Measurements from ENCODE around the gene TTF2.

Gene TTF2
- total RNA-seq, result 35.5 reads per million, percentile 60 among the genes with 10 or more reads in this experiment

- peak; percentile 93 for DNase-seq
Observed at GRCh38 chr1:117059678-117060440, at the start of gene TTF2. Gene TTF2, plus strand, starts transcription at chr1:117060326. Its CDS starts 21 bp downstream, at chr1:117060347.

DNA sequence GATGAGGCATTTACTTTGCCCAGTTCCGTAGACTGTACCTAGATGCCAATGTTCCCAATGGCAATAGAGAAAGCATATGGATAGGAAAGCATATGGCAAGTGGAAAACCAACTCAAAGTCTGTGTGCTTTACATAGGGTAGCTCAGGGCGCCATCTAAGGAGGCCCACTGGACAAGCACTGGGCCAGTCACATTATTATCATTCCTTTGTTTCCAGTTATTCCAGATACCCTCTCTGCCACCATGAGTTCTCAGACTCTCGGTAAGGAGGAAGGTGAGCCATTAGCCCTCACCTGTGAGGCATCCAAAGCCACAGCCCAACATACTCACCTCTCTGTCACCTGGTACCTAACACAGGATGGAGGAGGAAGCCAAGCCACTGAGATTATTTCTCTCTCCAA, 48.8 kb upstream of the TTF2 start:
- no peak for DNase-seq

- DNase-seq, result no peak
Observed at GRCh38 chr1:117013309-117013858, 46.7 kb upstream of the TTF2 start.

DNA sequence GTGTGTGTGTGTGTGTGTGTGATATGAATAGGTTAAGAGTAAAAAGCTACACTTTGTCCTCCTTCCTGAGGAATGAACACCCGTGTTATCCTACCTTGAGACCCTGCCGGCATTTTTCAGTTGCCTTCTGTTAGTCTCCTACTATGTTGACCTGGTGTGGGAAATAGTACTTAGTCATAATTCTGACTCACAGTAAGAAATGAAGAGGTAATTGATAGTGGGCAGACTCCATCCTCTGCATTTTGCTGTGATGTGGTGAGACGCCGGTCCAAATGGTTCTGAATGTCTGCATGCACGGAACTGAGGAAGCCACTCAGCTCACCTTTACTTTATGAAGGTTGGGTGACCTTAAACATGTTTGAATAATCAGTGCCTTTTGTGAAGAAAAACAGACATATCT, 45.9 kb upstream of the TTF2 start:
- no peak for DNase-seq

DNA sequence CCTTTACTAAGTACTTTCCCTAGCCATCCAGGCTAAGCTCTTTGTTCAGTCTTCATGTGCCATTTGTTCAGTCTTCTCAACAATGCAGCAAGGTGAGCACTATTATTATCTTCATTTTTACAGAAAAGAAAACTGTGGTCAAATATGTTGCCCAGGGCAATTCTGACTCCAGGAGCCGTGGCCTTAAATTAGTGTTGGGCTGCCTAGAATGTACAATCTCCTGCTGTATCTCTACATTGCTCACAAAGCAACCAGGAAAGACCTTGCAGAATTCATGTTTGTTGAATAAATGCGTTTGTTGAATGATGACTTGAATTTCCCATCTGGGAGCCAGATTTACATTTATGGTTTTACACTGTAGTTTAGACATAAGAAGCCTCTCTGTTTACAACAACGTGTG, 44.4 kb upstream of the TTF2 start:
- no peak for DNase-seq

DNA sequence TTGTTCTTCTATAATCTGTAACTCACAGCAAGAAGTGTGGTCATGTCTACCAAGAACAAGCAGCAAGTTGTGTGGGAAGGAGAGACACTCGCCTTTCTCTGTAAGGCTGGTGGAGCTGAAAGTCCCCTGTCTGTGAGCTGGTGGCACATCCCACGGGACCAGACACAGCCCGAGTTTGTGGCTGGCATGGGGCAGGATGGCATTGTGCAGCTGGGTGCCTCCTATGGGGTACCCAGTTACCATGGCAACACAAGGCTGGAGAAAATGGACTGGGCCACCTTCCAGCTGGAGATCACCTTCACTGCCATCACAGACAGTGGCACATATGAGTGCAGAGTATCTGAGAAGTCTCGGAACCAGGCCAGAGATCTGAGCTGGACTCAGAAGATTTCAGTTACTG, 43.1 kb upstream of the TTF2 start:
- DNase-seq, result no peak

- no peak for DNase-seq
Observed at GRCh38 chr1:117017648-117018047, 42.5 kb upstream of the TTF2 start.

GRCh38 chr1:117020526-117021156, 39.5 kb upstream of the TTF2 start:
- no peak for DNase-seq

GRCh38 chr1:117022114-117022513, 38.0 kb upstream of the TTF2 start:
- no peak for DNase-seq

DNA sequence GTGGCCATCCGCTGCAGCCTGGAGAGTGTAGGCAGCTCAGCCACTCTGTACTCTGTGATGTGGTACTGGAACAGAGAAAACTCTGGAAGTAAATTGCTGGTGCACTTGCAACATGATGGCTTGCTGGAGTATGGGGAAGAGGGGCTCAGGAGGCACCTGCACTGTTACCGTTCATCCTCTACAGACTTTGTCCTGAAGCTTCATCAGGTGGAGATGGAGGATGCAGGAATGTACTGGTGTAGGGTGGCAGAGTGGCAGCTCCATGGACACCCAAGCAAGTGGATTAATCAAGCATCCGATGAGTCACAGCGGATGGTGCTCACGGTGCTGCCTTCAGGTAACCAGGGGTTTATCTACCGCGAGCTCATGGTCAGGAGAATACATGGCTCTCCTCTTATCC, 34.6 kb upstream of the TTF2 start:
- DNase-seq, result no peak

- DNase-seq, result no peak
Observed at GRCh38 chr1:117026361-117026760, 33.8 kb upstream of the TTF2 start.

DNA sequence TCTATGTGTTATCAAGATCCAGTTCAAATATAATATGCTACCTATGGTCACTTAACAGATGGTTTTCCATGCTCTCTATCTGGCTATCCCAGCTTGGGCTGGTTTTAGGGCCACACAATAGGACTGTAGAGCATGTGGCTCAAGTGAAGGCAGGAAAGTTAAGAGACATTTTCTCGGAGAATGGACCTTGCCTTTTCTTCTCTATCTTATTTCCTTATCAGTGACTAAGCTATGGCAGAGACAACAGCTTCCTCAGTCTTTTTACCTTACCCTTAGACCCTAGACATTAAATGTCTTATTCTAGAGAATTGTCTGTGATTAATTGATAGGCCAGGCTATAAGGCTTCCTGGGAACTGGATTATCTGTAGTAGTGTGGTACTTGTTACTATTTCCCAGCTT, 30.4 kb upstream of the TTF2 start:
- no peak for DNase-seq

DNA sequence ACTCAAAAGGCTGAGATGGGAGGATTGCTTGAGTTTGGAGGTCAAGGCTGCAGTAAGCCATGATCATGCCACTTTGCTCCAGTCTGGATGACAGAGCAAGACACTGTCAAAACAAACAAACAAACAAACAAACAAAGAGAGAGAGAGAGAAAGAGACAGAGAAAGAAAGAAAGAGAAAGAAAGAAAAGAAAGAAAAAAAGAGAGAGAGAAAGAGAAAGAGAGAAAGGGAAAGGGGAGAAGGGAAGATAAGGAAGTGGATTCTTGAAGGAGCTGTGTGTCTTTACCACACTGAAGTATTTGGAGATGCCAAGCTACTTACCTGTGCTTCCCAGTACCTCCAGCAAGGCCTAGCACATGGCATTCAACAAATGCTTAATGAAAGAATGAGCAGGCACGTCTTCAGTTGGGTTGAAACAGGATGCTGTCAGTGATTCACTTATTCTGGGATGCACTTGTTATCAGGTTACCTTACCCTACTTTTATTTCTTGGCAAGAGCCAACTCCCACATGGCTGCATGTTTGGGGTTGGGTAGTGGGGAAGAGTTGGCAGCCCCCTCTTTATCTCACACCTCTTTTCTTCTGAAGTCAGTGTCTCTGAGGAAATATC, 29.8 kb upstream of the TTF2 start:
- DNase-seq, result no peak

DNA sequence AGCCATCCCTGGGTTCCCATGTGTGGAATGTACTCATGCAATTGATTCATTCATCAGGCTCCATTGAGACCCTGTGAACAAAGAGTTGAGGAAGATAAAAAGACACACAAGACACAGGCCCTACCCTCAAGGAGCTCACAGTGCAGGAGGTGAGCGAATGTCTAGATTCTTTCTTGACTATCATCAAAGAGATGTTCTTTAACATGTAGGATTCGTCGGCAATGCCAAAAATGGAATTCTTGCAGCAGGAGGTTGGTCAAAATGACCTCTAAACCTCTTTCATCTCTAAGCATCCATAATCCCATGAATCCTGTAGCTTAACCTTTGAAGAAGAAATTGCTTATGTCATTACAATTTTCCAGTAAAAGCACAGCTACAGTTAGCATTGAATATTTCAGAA, 27.9 kb upstream of the TTF2 start:
- DNase-seq, result no peak

DNA sequence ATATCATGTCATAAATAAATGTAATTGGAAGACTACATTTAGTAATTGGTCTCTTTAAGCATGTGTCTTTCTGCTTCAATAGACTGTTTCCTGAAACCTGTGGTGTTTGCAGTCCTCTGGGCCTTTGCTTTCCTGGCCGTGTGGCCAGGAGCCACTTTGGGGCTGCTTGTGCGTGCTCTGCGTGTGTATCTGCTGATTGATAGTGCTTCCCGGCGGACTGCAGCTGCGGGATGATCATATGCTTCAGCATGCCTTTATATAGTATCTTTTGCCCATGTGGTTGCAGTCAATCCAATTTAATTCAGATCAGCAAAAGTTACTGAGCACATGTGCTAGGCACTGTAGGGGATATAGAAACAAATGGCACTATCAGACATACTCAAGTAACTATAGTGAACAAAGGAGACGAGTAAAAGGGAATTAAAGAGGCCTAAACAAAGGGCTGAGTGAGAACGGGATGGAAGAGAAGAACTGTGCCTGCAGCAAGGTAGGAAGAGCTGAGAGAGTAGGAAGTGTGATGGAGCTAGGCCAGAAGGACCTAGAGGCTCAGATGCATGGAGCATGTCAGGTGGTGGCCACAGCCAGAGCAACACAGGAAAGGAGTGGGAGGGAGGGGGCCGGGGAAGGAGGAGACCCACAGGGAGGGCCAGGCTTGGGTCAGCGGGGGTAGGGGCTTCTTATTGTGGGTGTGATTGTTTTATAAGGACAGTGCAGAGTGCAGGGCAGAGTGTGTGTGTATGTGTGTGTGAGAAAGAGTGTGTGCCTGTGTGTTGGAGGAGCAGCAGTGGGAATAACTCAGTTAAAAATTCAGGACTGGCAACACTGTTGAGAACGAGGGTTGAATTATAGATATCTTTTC, 27.2 kb upstream of the TTF2 start:
- no peak for DNase-seq

DNA sequence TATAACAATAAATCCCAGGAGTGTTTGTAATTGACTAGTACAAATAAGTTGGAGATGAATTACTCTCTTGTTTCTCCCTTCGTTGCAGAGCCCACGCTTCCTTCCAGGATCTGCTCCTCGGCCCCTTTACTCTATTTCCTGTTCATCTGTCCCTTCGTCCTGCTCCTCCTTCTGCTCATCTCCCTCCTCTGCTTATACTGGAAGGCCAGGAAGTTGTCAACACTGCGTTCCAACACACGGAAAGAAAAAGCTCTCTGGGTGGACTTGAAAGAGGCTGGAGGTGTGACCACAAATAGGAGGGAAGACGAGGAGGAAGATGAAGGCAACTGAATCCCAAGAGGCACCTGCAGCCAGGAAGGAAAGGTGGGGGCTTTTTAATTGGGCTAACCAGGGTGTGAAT, 26.4 kb upstream of the TTF2 start:
- DNase-seq, result no peak

DNA sequence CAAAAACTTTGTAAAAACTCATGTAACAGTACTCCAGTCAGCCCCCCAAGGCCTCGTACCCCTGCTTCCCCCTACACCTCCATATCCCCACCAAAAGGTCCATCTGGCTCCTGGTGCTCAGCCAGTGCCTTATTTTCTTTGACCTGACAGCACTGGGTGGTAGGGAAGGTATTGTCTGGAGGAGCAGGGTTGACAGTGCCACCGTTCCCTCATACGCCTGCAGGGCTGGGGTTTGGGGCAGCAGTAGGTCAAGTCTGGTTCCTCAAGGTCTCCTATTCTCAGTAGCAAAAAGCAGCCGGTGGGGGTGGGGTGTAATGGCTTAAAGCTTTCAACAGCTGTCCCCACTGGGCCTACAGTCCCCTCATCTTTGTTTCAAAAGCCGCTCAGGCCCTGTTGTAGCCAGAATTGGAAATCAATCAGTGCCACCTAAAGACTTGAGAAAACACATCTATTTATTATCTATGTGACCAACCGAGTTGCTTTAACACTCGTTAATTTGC, 25.3 kb upstream of the TTF2 start:
- no peak for DNase-seq

- DNase-seq, result no peak
Observed at GRCh38 chr1:117036018-117036461, 24.1 kb upstream of the TTF2 start.

DNA sequence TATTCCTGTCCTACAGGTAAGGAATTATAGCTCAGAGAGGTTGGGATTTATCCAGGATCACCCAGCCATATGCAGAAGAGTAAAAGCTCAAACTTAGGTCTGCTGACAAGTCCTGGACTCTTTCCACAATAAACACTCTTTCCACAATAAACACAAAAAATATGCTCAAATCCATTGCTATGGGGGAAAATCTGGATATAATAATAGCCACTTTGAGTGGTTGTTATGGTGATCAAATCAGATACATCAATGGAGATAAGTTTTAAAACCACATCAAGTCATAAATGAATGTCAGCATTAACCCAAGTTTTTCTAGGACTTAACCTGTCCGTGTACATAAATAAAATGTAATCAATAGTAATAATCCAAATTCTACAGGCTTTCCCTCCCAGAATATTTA, 22.3 kb upstream of the TTF2 start:
- DNase-seq, result no peak

DNA sequence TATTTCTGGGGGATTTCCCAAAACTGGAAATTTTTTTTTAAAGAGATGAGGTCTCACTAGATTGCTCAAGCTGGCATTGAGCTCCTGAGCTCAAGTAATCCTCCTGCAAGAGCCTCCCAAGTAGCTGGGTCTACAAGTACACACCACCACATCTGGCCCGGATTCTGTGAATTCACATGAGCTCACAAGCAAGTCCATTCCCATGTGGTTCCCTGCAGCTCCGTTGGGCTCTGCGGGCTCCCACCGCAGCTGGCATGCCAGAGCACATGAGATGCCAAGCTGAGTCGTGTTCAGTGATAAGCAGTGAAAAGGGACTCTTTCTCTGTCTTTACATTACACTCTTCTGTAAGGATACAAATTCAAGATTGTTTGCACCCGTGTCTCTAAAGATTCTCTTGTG, 21.9 kb upstream of the TTF2 start:
- DNase-seq, result no peak

GRCh38 chr1:117044217-117044616, 15.9 kb upstream of the TTF2 start:
- DNase-seq, result no peak

- no peak for DNase-seq
Observed at GRCh38 chr1:117045644-117046043, 14.5 kb upstream of the TTF2 start.

GRCh38 chr1:117046781-117047180, 13.3 kb upstream of the TTF2 start:
- DNase-seq, result no peak

Measured in effector CD4-positive, alpha-beta T cell (primary cell).